Myometrial cell (primary cell): Measurements from ENCODE around the gene APCS. TPM values are rescaled to one million over a fixed set of nuclear protein-coding genes. Genes with fewer than 3 reads are reported as not detected.

ENCODE experiments used
- total RNA-seq: library from RNA; depleted of rRNA; stranded (reverse); fragments of >200 nt; gene quantifications from 2 replicates; pipeline ENCODE4 v1.2.3, GENCODE V29; 2015

APCS gene
- not detected in 2 replicates for total RNA-seq

GRCh38 chr1:159587461-159587951 is at the start of gene APCS:
TSS of gene APCS (plus strand) at chr1:159587826. CDS start at chr1:159587922, 96 bp downstream.

Other genes with a start within 250 kb of the APCS start
- gene OR10J4, start 155.6 kb upstream of the APCS start, total RNA-seq, result not detected in 2 replicates
- gene OR10J1, start 148.1 kb upstream of the APCS start, total RNA-seq, result not detected in 2 replicates
- gene OR10J5, start 51.8 kb upstream of the APCS start, total RNA-seq, result not detected in 2 replicates
- not detected in 2 replicates for gene CRP, start 126.8 kb downstream of the APCS start, total RNA-seq
- 15.8 and 17.0 TPM in 2 replicates for gene DUSP23, start 193.1 kb downstream of the APCS start, total RNA-seq
- gene FCRL6, start 214.5 kb downstream of the APCS start, total RNA-seq, result not detected in 2 replicates
- 0.18 and 0.86 TPM in 2 replicates for gene SLAMF8, start 239.0 kb downstream of the APCS start, total RNA-seq